Activated CD8-positive, alpha-beta memory T cell treated with anti-CD3 and anti-CD28 coated beads for 4 hours (primary cell): ENCODE measurements around the gene STK10.

Experiments
- DNase-seq, 2 donors: peaks; one replicate each; pipeline ENCODE4 v3.0.0-alpha.2; 2020; ENCODE audit warnings: low read depth in 2 of 2

The STK10 gene

GRCh38 chr5:172089298-172090117, 98.5 kb downstream of the STK10 start:
- no peak for DNase-seq

- no peak for DNase-seq
Observed at GRCh38 chr5:172088801-172089200, 99.2 kb downstream of the STK10 start.

- no peak for DNase-seq
Observed at GRCh38 chr5:172086194-172086975, 101.6 kb downstream of the STK10 start.

GRCh38 chr5:172085738-172086137, 102.3 kb downstream of the STK10 start:
- no peak for DNase-seq

- DNase-seq = no peak
Observed at GRCh38 chr5:172082180-172082579, 105.8 kb downstream of the STK10 start.

GRCh38 chr5:172079876-172080275, 108.1 kb downstream of the STK10 start:
- DNase-seq = no peak

GRCh38 chr5:172078726-172079345, 109.2 kb downstream of the STK10 start:
- no peak for DNase-seq

- DNase-seq = no peak
Observed at GRCh38 chr5:172077664-172078425, 110.2 kb downstream of the STK10 start.

GRCh38 chr5:172076761-172077244, 111.2 kb downstream of the STK10 start:
- DNase-seq = no peak

- DNase-seq = no peak
Observed at GRCh38 chr5:172075656-172076055, 112.4 kb downstream of the STK10 start.

- DNase-seq = no peak
Observed at GRCh38 chr5:172074896-172075295, 113.1 kb downstream of the STK10 start.

GRCh38 chr5:172071309-172071875, 116.6 kb downstream of the STK10 start:
- no peak for DNase-seq

- no peak for DNase-seq
Observed at GRCh38 chr5:172065431-172066065, 122.5 kb downstream of the STK10 start.

GRCh38 chr5:172064766-172065165, 123.3 kb downstream of the STK10 start:
- DNase-seq = no peak

GRCh38 chr5:172064358-172064757, 123.7 kb downstream of the STK10 start:
- no peak for DNase-seq

- no peak for DNase-seq
Observed at GRCh38 chr5:172063463-172064235, 124.4 kb downstream of the STK10 start.

- DNase-seq = no peak
Observed at GRCh38 chr5:172059661-172060100, 128.3 kb downstream of the STK10 start.

GRCh38 chr5:172058088-172058487, 129.9 kb downstream of the STK10 start:
- DNase-seq = no peak

- no peak for DNase-seq
Observed at GRCh38 chr5:172055996-172056395, 132.0 kb downstream of the STK10 start.

GRCh38 chr5:172055421-172055820, 132.6 kb downstream of the STK10 start:
- DNase-seq = no peak
